ENCODE results near the gene WDR55.
"Not testable (repeated sequence)": the region's sequence is repeated elsewhere in the genome, so short reads cannot be mapped to it uniquely, and the experiment has no call there.

GRCh38 chr5:140721395-140721794, 56.7 kb downstream of the WDR55 start:
- TF ChIP-seq EP300 (IDR thresholded peaks at IDR 0.05; ENCODE audit: low read depth); CTCF (IDR thresholded peaks at IDR 0.05): not testable (repeated sequence)
